ENCODE data around the gene CELF6. TPM values are rescaled to one million over a fixed set of nuclear protein-coding genes. Genes with fewer than 3 reads are reported as not detected.

CELF6 gene
- total RNA-seq (0.30 TPM in 1 of 2 replicates, not detected in the other), polyA plus RNA-seq (0.17 and 0.22 TPM in 2 replicates), polyA minus RNA-seq (0.08 TPM in 1 of 2 replicates, not detected in the other), Bru-seq, nascent RNA (not detected), BruChase-seq, experiment 1, labeled RNA remaining after a 6-hour chase (percentile 25 among the genes with signal in this experiment), BruChase-seq, experiment 2, labeled RNA remaining after a 2-hour chase (percentile 25 among the genes with signal in this experiment)
- polyA plus RNA-seq (2011; cell fraction: cytosol; rRNA removed) = 0.03 TPM in 2 replicates
- 1.8 and 1.9 TPM in 2 replicates for polyA plus RNA-seq (2011; cell fraction: nucleus; rRNA removed)
- polyA plus RNA-seq (2012) = 0.11 and 0.20 TPM in 2 replicates
- not detected for polyA minus RNA-seq (2011; cell fraction: cytosol; rRNA and poly(A)+ RNA removed)
- 0.24 and 0.43 TPM in 2 replicates for polyA minus RNA-seq (2011; cell fraction: nucleus; rRNA and poly(A)+ RNA removed)
- long read RNA-seq = 0 reads

DNA sequence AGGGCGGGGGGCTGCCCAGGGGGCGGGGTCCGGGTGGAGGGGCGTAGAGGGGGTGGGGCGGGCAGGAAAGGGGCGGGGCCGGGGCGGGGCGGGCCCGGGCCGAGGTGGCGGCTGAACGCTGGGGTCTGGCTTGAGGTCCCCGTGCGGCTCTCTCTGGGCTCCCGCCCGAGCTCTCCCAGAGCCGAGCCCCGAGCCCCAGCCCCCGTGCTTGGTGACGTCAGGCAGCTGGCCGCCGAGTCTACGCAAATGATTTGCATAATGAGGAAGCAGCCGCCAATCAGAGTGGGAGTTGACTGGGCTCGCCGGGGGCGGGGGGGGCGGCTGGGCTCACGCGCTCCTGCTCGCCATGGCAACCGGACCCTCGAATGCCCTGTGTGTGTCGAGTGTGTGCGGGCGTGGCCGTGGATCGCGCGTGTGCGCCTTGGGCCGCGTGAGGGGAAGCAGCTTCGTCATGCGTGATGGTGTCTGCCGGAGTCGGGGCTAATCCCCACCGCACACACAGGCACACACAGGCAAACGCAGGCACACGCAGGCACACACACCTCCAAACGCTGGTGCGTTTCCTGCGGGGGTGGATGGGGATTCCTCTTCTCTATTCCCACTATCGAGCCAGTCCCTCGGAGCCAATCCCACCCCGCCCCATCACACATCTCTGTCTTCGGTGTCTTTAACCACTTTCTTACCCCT, at the start of gene CELF6:
TSS of gene CELF6 (minus strand) at position 173 of the 687 bp plus-strand sequence. CDS start 283 bp downstream, outside the sequence.
- BruUV-seq (replicated peaks) = no TSS peak
- no peak for TF ChIP-seq GATA2 (IDR thresholded peaks at IDR 0.05; ENCODE audit: insufficient read depth, insufficient read length, low read depth, low read length)
- no peak for TF ChIP-seq MYC (IDR thresholded peaks at IDR 0.05; ENCODE audit: low read depth, low read length)
- TF ChIP-seq FOS (IDR thresholded peaks at IDR 0.05; ENCODE audit: borderline replicate concordance, insufficient read depth, low read length) = no peak
- TF ChIP-seq POLR2AphosphoS5 (IDR thresholded peaks at IDR 0.05; ENCODE audit: insufficient read depth, low read depth, low read length) = no peak
- no peak for TF ChIP-seq POLR2A (IDR thresholded peaks at IDR 0.05; ENCODE audit: low read depth, low read length)
- no peak for TF ChIP-seq EZH2 (IDR thresholded peaks at IDR 0.05; ENCODE audit: borderline replicate concordance, low read depth, low read length, severe bottlenecking)
- no peak for TF ChIP-seq JUN (IDR thresholded peaks at IDR 0.05; ENCODE audit: borderline replicate concordance, insufficient read depth, insufficient read length, low read depth)
- TF ChIP-seq, protein P1, sequence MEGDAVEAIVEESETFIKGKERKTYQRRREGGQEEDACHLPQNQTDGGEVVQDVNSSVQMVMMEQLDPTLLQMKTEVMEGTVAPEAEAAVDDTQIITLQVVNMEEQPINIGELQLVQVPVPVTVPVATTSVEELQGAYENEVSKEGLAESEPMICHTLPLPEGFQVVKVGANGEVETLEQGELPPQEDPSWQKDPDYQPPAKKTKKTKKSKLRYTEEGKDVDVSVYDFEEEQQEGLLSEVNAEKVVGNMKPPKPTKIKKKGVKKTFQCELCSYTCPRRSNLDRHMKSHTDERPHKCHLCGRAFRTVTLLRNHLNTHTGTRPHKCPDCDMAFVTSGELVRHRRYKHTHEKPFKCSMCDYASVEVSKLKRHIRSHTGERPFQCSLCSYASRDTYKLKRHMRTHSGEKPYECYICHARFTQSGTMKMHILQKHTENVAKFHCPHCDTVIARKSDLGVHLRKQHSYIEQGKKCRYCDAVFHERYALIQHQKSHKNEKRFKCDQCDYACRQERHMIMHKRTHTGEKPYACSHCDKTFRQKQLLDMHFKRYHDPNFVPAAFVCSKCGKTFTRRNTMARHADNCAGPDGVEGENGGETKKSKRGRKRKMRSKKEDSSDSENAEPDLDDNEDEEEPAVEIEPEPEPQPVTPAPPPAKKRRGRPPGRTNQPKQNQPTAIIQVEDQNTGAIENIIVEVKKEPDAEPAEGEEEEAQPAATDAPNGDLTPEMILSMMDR (IDR thresholded peaks at IDR 0.05; ENCODE audit: extremely low read depth in 1 of 2, insufficient read depth in 1 of 2, low read depth in 1 of 2, low read length in 2 of 2) = no peak
- TF ChIP-seq, protein P2, sequence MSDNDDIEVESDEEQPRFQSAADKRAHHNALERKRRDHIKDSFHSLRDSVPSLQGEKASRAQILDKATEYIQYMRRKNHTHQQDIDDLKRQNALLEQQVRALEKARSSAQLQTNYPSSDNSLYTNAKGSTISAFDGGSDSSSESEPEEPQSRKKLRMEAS (IDR thresholded peaks at IDR 0.05; ENCODE audit: insufficient read depth, insufficient read length) = no peak

More for the DNA sequence above, at the start of gene CELF6:
- Histone ChIP-seq H3K79me2 (ENCODE audit: control insufficient read depth, insufficient read depth, low read length) (no peaks in the 10 kb centered on the region), H3K4me2 (ENCODE audit: insufficient read depth, low read length) (peak within 1 kb of the TSS; percentile 16), H3K4me1 (ENCODE audit: control insufficient read depth, extremely low read depth, insufficient read depth, low read length) (no peaks in the 10 kb centered on the region), H3K9ac (replicated peaks; ENCODE audit: extremely low read depth, insufficient read depth, low read length) (no peak within 1 kb of the TSS), H3K36me3 (ENCODE audit: control insufficient read depth in 2 of 2, extremely low read depth in 1 of 2, insufficient read depth in 2 of 2, low read length in 2 of 2) (no peaks in the 10 kb centered on the region), H4K20me1 (replicated peaks; ENCODE audit: control insufficient read depth, extremely low read depth, insufficient read depth, low read length) (no peaks in the 10 kb centered on the region), H3K9me3 (replicated peaks; ENCODE audit: control insufficient read depth, insufficient read depth, low read length) (no peaks in the 10 kb centered on the region), H3K9me1 (replicated peaks; ENCODE audit: control insufficient read depth, extremely low read depth, insufficient read depth, low read length) (no peaks in the 10 kb centered on the region), H3K27me3 (ENCODE audit: control insufficient read depth in 2 of 2, insufficient read depth in 2 of 2, low read length in 2 of 2) (peaks cover 0 to 3% of the 10 kb centered on the region in 2 experiments), H3K4me3 (replicated peaks in 1 of 3; ENCODE audit: insufficient read depth in 1 of 3, low read depth in 1 of 3, low read length in 3 of 3) (peak within 1 kb of the TSS in 2 of 3 experiments; percentile 28 to 42), H2AFZ (ENCODE audit: low read depth, low read length) (peak within 1 kb of the TSS; percentile 73), H3K27ac (ENCODE audit: insufficient read depth, low read depth, low read length) (no peak within 1 kb of the TSS)
- CTCF ChIA-PET = interaction anchor here (1.2 kb wide), 1 partner anchor 8 kb away, joined by 5 read pairs; no protein-coding TSS in a partner anchor
- peak; percentile 85 for DNase-seq (ENCODE audit: low read depth, low spot score)
- intact Hi-C loops (cut with micrococcal nuclease) (loop anchor here (10.0 kb wide), 1 partner anchor 355 kb away; no protein-coding TSS in a partner anchor), dilution Hi-C loops (cut with MboI; ENCODE audit: extremely low pct_ligation_motif_present, low sequenced_read_pairs) (no loop called here)
- FAIRE-seq = peak; percentile 64
- POLR2A ChIA-PET = no interaction called here
